Anterior cingulate cortex (tissue), 58 donors: ENCODE results near the gene NEUROD6.
A peak's percentile ranks its signal among the peaks of the same experiment; 100 is the strongest.

Experiments
- DNase-seq, 58 donors: peaks; one replicate each; lab custom pipeline; 2025; lab: John Stamatoyannopoulos, UW

Gene NEUROD6

GRCh38 chr7:31335161-31335856, 5.2 kb downstream of the NEUROD6 start:
- DNase-seq: peak in 1 of 58 donors; percentile 35

GRCh38 chr7:31333291-31333690, 7.2 kb downstream of the NEUROD6 start:
- DNase-seq: no peak

- no peak for DNase-seq
Measured at GRCh38 chr7:31327071-31327470, 13.5 kb downstream of the NEUROD6 start.

GRCh38 chr7:31326416-31326815, 14.1 kb downstream of the NEUROD6 start:
- no peak for DNase-seq

GRCh38 chr7:31323101-31323500, 17.4 kb downstream of the NEUROD6 start:
- no peak for DNase-seq

DNA sequence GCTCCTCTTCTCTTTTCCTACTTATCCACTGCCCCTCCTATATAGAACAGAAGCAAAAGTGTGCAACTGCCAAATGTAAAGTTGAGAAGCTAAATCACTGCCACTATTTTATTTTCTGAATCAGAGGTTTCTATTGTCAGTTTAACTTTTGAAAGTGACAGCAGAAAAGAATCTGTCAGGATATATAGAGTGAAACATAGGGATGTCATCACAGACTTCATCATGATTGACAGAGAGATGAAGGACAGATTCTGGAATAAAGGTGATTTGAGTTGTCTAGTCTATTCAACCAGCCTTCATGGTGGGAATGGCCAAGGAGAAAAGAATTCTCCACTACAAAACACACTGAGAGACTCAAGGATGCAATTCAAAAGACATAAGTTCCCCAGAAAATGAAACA, 19.9 kb downstream of the NEUROD6 start:
- no peak for DNase-seq

DNA sequence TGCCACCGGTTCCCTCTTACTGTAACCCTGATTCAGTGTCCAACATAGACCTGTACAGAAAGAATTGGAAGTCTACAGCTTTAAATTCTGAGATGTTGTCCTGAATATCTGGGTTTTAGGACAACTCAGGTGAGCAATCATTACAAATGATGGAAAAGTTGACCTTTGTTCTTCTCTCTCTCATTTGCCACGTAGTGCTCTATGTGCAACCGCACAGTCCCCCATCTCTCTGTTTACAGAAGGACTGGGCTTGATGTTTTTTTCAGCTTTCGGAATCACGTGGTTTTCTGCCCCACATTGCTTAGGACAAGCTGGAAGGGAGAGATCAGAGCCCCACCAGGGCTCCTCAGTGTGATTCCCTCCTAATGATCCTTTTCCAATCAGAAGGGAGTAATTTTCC, 22.2 kb downstream of the NEUROD6 start:
- DNase-seq: no peak

GRCh38 chr7:31316876-31317275, 23.6 kb downstream of the NEUROD6 start:
- no peak for DNase-seq

GRCh38 chr7:31315758-31316157, 24.8 kb downstream of the NEUROD6 start:
- DNase-seq: no peak

DNA sequence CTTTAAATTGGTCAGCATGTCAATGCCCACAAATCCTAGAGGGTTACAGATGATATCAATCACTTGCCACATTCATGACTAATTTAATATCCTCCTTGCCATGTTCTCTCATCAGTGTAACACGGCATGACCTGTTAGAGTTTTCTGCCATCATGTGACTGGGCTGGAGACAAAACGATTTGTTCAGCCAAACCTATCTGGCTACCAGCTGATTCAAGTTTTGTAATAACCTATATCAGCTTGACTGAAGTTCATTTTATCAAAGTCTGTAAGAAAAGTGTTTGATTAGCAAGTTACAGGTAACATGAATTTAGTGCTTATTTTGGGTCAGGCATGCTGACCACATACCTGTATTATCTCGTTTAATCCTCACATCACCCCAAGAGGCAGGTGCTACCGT, 25.7 kb downstream of the NEUROD6 start:
- DNase-seq: no peak

- no peak for DNase-seq
Measured at GRCh38 chr7:31312889-31313288, 27.6 kb downstream of the NEUROD6 start.

DNA sequence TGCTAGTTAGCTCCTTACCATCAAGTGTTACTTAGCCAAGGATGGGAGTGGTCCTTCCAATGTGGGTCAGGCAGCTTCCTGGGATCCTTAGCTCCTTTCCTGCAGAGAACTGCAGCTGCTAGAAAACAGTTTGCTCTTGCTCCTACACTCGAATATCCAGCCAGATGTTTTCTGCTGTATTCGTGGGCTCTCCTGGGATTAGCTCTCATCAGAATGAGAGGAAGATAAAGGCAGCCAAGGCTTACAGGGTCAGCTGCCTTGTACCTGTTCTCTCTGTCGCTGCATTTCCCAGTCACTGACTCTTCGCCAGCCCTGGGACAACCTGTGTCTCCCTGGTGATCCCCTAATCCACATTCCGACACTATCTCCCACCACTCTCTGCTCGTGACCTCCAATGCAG, 29.0 kb downstream of the NEUROD6 start:
- DNase-seq: no peak

- DNase-seq: no peak
Measured at GRCh38 chr7:31310321-31310935, 30.1 kb downstream of the NEUROD6 start.

- no peak for DNase-seq
Measured at GRCh38 chr7:31309407-31309806, 31.1 kb downstream of the NEUROD6 start.

DNA sequence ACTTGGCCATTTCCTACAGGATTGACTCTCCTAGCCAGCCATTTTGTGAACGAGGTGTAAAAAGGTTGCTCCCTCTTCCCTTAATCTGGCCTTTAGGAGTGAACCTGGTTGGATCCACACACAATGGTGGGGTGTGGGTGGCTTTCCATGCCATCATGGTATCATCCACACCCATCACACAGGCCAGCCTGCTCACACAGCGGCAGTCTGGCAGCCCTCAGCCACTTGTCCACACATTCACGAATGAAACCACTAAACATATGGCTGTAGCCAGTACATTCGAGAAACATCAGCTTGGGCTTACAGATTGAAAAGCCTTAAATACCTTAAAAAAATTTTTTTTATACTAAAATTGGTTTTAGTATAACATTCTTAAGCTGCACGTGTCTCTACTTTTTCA, 31.9 kb downstream of the NEUROD6 start:
- no peak for DNase-seq

- DNase-seq: no peak
Measured at GRCh38 chr7:31307972-31308371, 32.6 kb downstream of the NEUROD6 start.

- DNase-seq: no peak
Measured at GRCh38 chr7:31305260-31305659, 35.3 kb downstream of the NEUROD6 start.

- DNase-seq: no peak
Measured at GRCh38 chr7:31304446-31304845, 36.1 kb downstream of the NEUROD6 start.

GRCh38 chr7:31302356-31302755, 38.2 kb downstream of the NEUROD6 start:
- DNase-seq: no peak

DNA sequence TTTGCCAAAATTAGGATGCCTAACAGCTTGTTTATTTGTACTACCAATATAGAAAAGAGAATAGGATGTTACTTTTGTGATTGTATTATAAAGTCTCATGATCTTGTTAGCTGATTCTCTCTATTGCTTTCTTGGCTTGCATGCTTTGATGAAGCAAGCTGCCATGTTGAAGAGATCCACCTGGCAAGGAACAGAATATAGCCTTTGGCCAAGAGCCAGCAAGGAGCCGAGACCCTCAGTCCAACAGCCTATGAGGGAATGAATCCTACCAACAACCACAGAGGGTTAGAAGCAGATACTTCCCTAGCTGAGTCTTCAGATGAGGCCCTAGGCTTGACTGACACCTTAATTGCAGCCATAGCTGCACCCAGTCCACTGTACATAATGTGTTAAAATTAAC, 41.2 kb downstream of the NEUROD6 start:
- no peak for DNase-seq

DNA sequence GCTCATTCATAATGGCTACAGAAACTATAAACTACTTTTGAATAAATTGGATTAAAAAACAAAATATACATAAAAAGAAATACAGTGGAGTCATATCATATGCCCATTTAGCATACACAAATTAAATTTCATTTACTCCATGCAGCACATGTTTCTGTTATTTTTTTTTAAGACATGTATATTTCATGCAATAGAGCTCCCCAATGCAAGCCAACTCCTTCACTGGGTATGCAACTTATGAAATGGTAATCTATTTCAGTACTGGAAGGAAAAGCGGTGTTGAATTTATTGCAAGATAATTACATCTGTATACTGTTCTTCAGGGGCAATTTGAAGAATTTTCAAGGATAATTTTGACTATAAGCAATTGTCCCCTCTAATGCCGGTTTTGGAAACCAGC, 49.9 kb downstream of the NEUROD6 start:
- DNase-seq: no peak
